Stimulated activated naive CD4-positive, alpha-beta T cell (primary cell): ENCODE data around the gene SGCG.
"Not testable (repeated sequence)": the region's sequence is repeated elsewhere in the genome, so short reads cannot be mapped to it uniquely, and the experiment has no call there.

Experiments used
- DNase-seq, 6 experiments: peaks; one replicate each; lab custom pipeline; 2025; lab: John Stamatoyannopoulos, UW

SGCG gene

GRCh38 chr13:23180711-23181110 is at the start of gene SGCG:
Gene SGCG, plus strand, starts transcription at chr13:23180979. Its CDS starts 22,716 bp downstream, at chr13:23203695.
- no peak for DNase-seq

GRCh38 chr13:23134542-23134941 is 46.2 kb upstream of the SGCG start:
- DNase-seq, result no peak

- DNase-seq, result no peak
Observed at GRCh38 chr13:23140492-23140891, 40.3 kb upstream of the SGCG start.

- DNase-seq, result no peak
Observed at GRCh38 chr13:23141964-23142363, 38.8 kb upstream of the SGCG start.

GRCh38 chr13:23142607-23143006 is 38.2 kb upstream of the SGCG start:
- not testable (repeated sequence) for DNase-seq

- DNase-seq, result no peak
Observed at GRCh38 chr13:23144431-23144830, 36.3 kb upstream of the SGCG start.

- no peak for DNase-seq
Observed at GRCh38 chr13:23146006-23146405, 34.8 kb upstream of the SGCG start.

GRCh38 chr13:23146811-23147625 is 33.8 kb upstream of the SGCG start:
- DNase-seq, result no peak

GRCh38 chr13:23147827-23148226 is 33.0 kb upstream of the SGCG start:
- no peak for DNase-seq

- DNase-seq, result no peak
Observed at GRCh38 chr13:23157781-23158180, 23.0 kb upstream of the SGCG start.

- DNase-seq, result no peak
Observed at GRCh38 chr13:23159205-23159759, 21.5 kb upstream of the SGCG start.

GRCh38 chr13:23159760-23160637 is 20.8 kb upstream of the SGCG start:
- DNase-seq, result no peak

- no peak for DNase-seq
Observed at GRCh38 chr13:23160638-23161480, 19.9 kb upstream of the SGCG start.

- DNase-seq, result no peak
Observed at GRCh38 chr13:23161481-23161825, 19.3 kb upstream of the SGCG start.

GRCh38 chr13:23175920-23176319 is 4.9 kb upstream of the SGCG start:
- DNase-seq, result no peak

- DNase-seq, result no peak
Observed at GRCh38 chr13:23182142-23182541, 1.4 kb downstream of the SGCG start.

GRCh38 chr13:23183292-23183691 is 2.5 kb downstream of the SGCG start:
- DNase-seq, result no peak

GRCh38 chr13:23185542-23185941 is 4.8 kb downstream of the SGCG start:
- DNase-seq, result no peak

- no peak for DNase-seq
Observed at GRCh38 chr13:23201870-23202269, 21.1 kb downstream of the SGCG start.

GRCh38 chr13:23202383-23202782 is 21.6 kb downstream of the SGCG start:
- no peak for DNase-seq

GRCh38 chr13:23203516-23203915 is 22.7 kb downstream of the SGCG start:
- no peak for DNase-seq

GRCh38 chr13:23205807-23206206 is 25.0 kb downstream of the SGCG start:
- DNase-seq, result no peak
